Measurements from ENCODE around the gene HLA-DRA.
"Not testable (repeated sequence)": the region's sequence is repeated elsewhere in the genome, so short reads cannot be mapped to it uniquely, and the experiment has no call there.

Gene HLA-DRA

GRCh38 chr6:32472781-32473375 lies 33.2 kb downstream of the HLA-DRA start:
- H3K4me1 ChIP-seq, result no peaks in the 10 kb centered on the region
- H3K27me3 ChIP-seq (ENCODE audit: low read depth), result no peaks in the 10 kb centered on the region
- in situ Hi-C loops (cut with MboI; ENCODE audit: low sequenced_read_pairs), result no loop called here
- no peak overlapping the region for H3K4me3 ChIP-seq
- no peak for DNase-seq (ENCODE audit: low spot score in 2 of 2)
- no peaks in the 10 kb centered on the region for H3K9me3 ChIP-seq
- H3K36me3 ChIP-seq (replicated peaks), result no peaks in the 10 kb centered on the region

GRCh38 chr6:32473376-32474348 lies 34.0 kb downstream of the HLA-DRA start:
- DNase-seq (ENCODE audit: low spot score in 2 of 2); H3K27me3 ChIP-seq (ENCODE audit: low read depth); H3K4me3 ChIP-seq; H3K4me1 ChIP-seq; H3K36me3 ChIP-seq (replicated peaks); H3K9me3 ChIP-seq; in situ Hi-C loops (cut with MboI; ENCODE audit: low sequenced_read_pairs): not testable (repeated sequence)

DNA sequence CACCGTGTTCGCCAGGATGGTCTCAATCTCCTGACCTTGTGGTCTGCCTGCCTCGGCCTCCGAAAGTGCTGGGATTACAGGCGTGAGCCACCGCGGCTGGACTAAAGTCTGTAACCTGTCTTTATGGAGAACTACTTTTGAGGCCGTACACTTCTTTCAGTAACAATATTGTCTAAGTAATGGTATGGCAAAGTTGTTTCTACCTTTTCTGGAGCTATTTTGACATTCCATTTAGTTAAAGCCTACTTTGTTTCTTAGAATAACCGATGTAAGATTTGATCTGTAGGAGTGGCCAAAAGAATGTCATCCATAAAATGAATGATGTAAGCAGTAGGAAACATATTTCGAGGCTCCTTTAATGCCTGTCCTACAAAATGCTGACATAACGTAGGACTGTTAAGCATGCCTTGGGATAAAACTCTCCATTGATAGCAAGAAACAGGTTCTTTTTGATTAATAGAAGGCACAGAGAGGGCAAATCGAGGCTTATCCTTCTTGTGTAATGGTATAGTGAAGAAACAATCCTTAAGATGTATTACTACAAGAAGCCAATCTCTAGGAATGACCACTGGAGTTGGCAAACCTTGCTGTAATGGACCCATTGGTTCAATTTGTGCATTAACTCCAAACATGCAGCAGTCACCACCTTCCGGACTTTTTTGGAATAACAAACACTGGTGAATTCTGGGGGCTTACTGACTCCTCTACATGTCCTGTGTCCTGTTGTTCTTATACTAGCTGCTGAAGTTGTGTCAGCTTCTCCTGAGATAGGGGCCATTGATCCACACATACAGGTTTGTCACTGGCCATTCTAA lies 35.9 kb downstream of the HLA-DRA start:
- Histone ChIP-seq H3K4me1 (no peaks in the 10 kb centered on the region), H3K36me3 (replicated peaks) (no peaks in the 10 kb centered on the region), H3K9me3 (no peaks in the 10 kb centered on the region), H3K4me3 (no peak overlapping the region), H3K27me3 (ENCODE audit: low read depth) (no peaks in the 10 kb centered on the region)
- in situ Hi-C loops (cut with MboI; ENCODE audit: low sequenced_read_pairs), result loop anchor here (25.0 kb wide), 1 partner anchor 112 kb away; the partner anchor contains the start of gene HLA-DRB1
- no peak for DNase-seq (ENCODE audit: low spot score in 2 of 2)

GRCh38 chr6:32483968-32484613 lies 44.4 kb downstream of the HLA-DRA start:
- in situ Hi-C loops (cut with MboI; ENCODE audit: low sequenced_read_pairs), result loop anchor here (25.0 kb wide), 1 partner anchor 103 kb away; the partner anchor contains the start of gene HLA-DRB1

DNA sequence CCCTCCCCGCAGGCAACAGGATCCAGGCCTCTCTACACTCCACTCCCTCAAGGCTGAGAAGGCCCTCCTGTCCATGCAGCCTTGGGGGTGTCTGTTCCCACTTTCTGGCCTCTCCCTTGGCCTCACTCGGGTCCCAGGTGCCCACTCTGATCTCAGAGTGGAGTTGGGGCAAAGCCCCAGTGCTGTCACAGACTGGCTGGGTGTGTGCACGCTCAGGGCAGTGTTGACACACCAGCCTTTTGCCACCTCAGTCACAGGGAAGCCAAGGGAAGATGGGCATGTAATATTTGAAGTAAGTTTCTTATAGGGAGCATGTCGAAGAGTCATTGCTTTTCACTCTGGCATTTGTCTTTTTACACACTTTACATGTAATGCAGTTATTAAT lies 44.9 kb downstream of the HLA-DRA start:
- Histone ChIP-seq H3K9me3 (no peaks in the 10 kb centered on the region), H3K4me3 (no peak overlapping the region), H3K27me3 (ENCODE audit: low read depth) (no peaks in the 10 kb centered on the region), H3K36me3 (replicated peaks) (no peaks in the 10 kb centered on the region), H3K4me1 (no peaks in the 10 kb centered on the region)
- in situ Hi-C loops (cut with MboI; ENCODE audit: low sequenced_read_pairs), result loop anchor here (25.0 kb wide), 1 partner anchor 103 kb away; the partner anchor contains the start of gene HLA-DRB1
- DNase-seq (ENCODE audit: low spot score in 2 of 2), result no peak

More at GRCh38 chr6:32483968-32484613, 44.4 kb downstream of the HLA-DRA start:
- DNase-seq (ENCODE audit: low spot score in 2 of 2), result no peak
- Histone ChIP-seq H3K27me3 (ENCODE audit: low read depth) (no peaks in the 10 kb centered on the region), H3K4me1 (no peaks in the 10 kb centered on the region), H3K9me3 (no peaks in the 10 kb centered on the region), H3K36me3 (replicated peaks) (no peaks in the 10 kb centered on the region), H3K4me3 (no peak overlapping the region)

GRCh38 chr6:32488083-32488482 lies 48.4 kb downstream of the HLA-DRA start:
- no peaks in the 10 kb centered on the region for H3K36me3 ChIP-seq (replicated peaks)
- no peaks in the 10 kb centered on the region for H3K27me3 ChIP-seq (ENCODE audit: low read depth)
- H3K4me3 ChIP-seq, result no peak overlapping the region
- H3K9me3 ChIP-seq, result no peaks in the 10 kb centered on the region
- no peak for DNase-seq (ENCODE audit: low spot score in 2 of 2)
- in situ Hi-C loops (cut with MboI; ENCODE audit: low sequenced_read_pairs), result loop anchor here (25.0 kb wide), 1 partner anchor 99 kb away; the partner anchor contains the start of gene HLA-DRB1
- H3K4me1 ChIP-seq, result no peaks in the 10 kb centered on the region

DNA sequence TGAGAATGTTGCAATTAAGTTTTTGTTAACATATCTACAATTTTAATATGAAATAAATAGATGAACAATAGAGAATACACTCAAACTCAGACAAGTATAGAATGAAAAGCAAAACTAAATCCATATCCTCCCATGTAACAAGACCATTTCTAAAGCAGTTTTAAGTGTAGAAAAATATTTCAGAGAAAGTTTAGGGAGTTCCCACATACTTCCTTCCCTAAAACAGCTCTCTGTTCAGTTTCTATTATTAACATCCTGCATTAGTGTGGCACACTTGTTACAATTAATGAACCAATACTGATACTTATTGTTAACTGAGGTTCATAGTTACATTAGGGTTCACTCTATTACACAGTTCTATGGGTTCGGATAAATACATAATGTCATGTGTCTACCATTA lies 52.0 kb downstream of the HLA-DRA start:
- DNase-seq (ENCODE audit: low spot score in 2 of 2), result no peak

DNA sequence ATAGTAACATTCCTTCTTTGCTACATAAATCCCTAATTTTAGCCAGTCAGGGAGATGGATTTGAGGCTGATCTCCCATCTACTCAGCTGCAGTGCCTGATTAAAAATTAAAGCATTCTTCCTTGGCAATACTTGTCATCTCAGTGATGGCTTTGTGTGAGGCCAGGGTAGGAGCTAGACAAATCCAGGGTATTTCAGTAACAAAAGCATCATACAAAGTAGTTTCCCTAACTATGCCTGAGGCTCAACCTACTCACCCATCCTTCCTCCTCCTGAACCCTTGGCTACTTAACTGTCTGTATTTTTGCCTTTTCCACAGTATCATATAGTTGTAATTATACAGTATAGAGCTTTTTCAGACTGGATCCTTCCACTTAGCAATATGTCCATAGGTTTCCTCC lies 52.7 kb downstream of the HLA-DRA start:
- DNase-seq (ENCODE audit: low spot score in 2 of 2), result no peak
- no peaks in the 10 kb centered on the region for H3K27me3 ChIP-seq (ENCODE audit: low read depth)
- no peaks in the 10 kb centered on the region for H3K36me3 ChIP-seq (replicated peaks)
- H3K4me3 ChIP-seq, result no peak overlapping the region
- H3K4me1 ChIP-seq, result no peaks in the 10 kb centered on the region
- in situ Hi-C loops (cut with MboI; ENCODE audit: low sequenced_read_pairs), result loop anchor here (25.0 kb wide), 1 partner anchor 95 kb away; the partner anchor contains the start of gene HLA-DRB1
- H3K9me3 ChIP-seq, result no peaks in the 10 kb centered on the region

More for the DNA sequence above, 52.0 kb downstream of the HLA-DRA start:
- H3K4me3 ChIP-seq, result no peak overlapping the region
- no peaks in the 10 kb centered on the region for H3K36me3 ChIP-seq (replicated peaks)
- in situ Hi-C loops (cut with MboI; ENCODE audit: low sequenced_read_pairs), result loop anchor here (25.0 kb wide), 1 partner anchor 96 kb away; the partner anchor contains the start of gene HLA-DRB1
- no peaks in the 10 kb centered on the region for H3K4me1 ChIP-seq
- no peaks in the 10 kb centered on the region for H3K27me3 ChIP-seq (ENCODE audit: low read depth)
- H3K9me3 ChIP-seq, result no peaks in the 10 kb centered on the region

All from HAP-1 (cell line).